HG03558 (cell line): ENCODE data around the gene RABGAP1L.
"Not testable (repeated sequence)": the region's sequence is repeated elsewhere in the genome, so short reads cannot be mapped to it uniquely, and the experiment has no call there.

Experiments
- ATAC-seq: cut with Tn5 transposase; IDR thresholded peaks from one replicate; pipeline ENCODE4 v1.9.1; 2021; ENCODE audit warnings: moderate number of reproducible peaks; ENCODE audit not compliant: unreplicated experiment; ENCODE audit errors: extremely low read depth

RABGAP1L gene

GRCh38 chr1:174686213-174686612 is 526.9 kb downstream of the RABGAP1L start:
- ATAC-seq: no peak

GRCh38 chr1:174689524-174689923 is 530.2 kb downstream of the RABGAP1L start:
- no peak for ATAC-seq

GRCh38 chr1:174690266-174690665 is 530.9 kb downstream of the RABGAP1L start:
- no peak for ATAC-seq

GRCh38 chr1:174692313-174692712 is 533.0 kb downstream of the RABGAP1L start:
- ATAC-seq: no peak

- ATAC-seq: no peak
Measured at GRCh38 chr1:174693085-174693484, 533.8 kb downstream of the RABGAP1L start.

GRCh38 chr1:174693539-174693938 is 534.2 kb downstream of the RABGAP1L start:
- not testable (repeated sequence) for ATAC-seq

- ATAC-seq: no peak
Measured at GRCh38 chr1:174696026-174696821, 536.9 kb downstream of the RABGAP1L start.

GRCh38 chr1:174700314-174700713 is 541.0 kb downstream of the RABGAP1L start:
- ATAC-seq: no peak

GRCh38 chr1:174700775-174701174 is 541.5 kb downstream of the RABGAP1L start:
- ATAC-seq: no peak

- no peak for ATAC-seq
Measured at GRCh38 chr1:174701565-174701964, 542.2 kb downstream of the RABGAP1L start.

- ATAC-seq: no peak
Measured at GRCh38 chr1:174702011-174702410, 542.7 kb downstream of the RABGAP1L start.

GRCh38 chr1:174703309-174703708 is 544.0 kb downstream of the RABGAP1L start:
- ATAC-seq: no peak

- ATAC-seq: no peak
Measured at GRCh38 chr1:174704300-174704699, 545.0 kb downstream of the RABGAP1L start.

GRCh38 chr1:174710868-174711845 is 551.8 kb downstream of the RABGAP1L start:
- no peak for ATAC-seq

GRCh38 chr1:174711848-174712247 is 552.5 kb downstream of the RABGAP1L start:
- ATAC-seq: not testable (repeated sequence)

- no peak for ATAC-seq
Measured at GRCh38 chr1:174712541-174712940, 553.2 kb downstream of the RABGAP1L start.

GRCh38 chr1:174713796-174714195 is 554.5 kb downstream of the RABGAP1L start:
- no peak for ATAC-seq

GRCh38 chr1:174719194-174719593 is 559.9 kb downstream of the RABGAP1L start:
- ATAC-seq: no peak

- no peak for ATAC-seq
Measured at GRCh38 chr1:174720618-174721017, 561.3 kb downstream of the RABGAP1L start.

- no peak for ATAC-seq
Measured at GRCh38 chr1:174721246-174721645, 561.9 kb downstream of the RABGAP1L start.

- ATAC-seq: no peak
Measured at GRCh38 chr1:174723816-174724215, 564.5 kb downstream of the RABGAP1L start.
